Activated naive CD8-positive, alpha-beta T cell treated with anti-CD3 and anti-CD28 coated beads, Interleukin-2, amount 10 ng/mL, durations not matched to agents 7 days and 5 days (primary cell): ENCODE data around the gene IMPG1. TPM values are rescaled to one million over a fixed set of nuclear protein-coding genes. Genes with fewer than 3 reads are reported as not detected.

Experiments used
- ATAC-seq: fragments of 150-1000 bp; cut with Tn5 transposase; one replicate; pipeline ENCODE4 v1.10.0; 2021; ENCODE audit warnings: low read depth, moderate library complexity
- POLR2A ChIA-PET: fragments of 350-600 bp; sonication (Branson Sonifier 250); formaldehyde crosslinking; loops from one replicate; lab custom pipeline; 2021; ENCODE audit warnings: antibody characterized with exemption; lab: Charles Lee
- DNase-seq: peaks from one replicate; pipeline ENCODE4 v3.0.0; 2021
- H3K27ac Mint-ChIP-seq: one replicate; pipeline ENCODE4 v1.8.0; 2022; ENCODE audit warnings: mild to moderate bottlenecking, mixed read lengths
- H3K27me3 Mint-ChIP-seq: one replicate; pipeline ENCODE4 v1.8.0; 2022; ENCODE audit warnings: mild to moderate bottlenecking, moderate library complexity, mixed read lengths
- H3K36me3 Mint-ChIP-seq: one replicate; pipeline ENCODE4 v1.8.0; 2021; ENCODE audit warnings: mild to moderate bottlenecking, mixed read lengths
- H3K4me1 Mint-ChIP-seq: one replicate; pipeline ENCODE4 v1.8.0; 2021; ENCODE audit warnings: mixed read lengths
- H3K4me3 Mint-ChIP-seq: one replicate; pipeline ENCODE4 v1.8.0; 2022; ENCODE audit warnings: mild to moderate bottlenecking, moderate library complexity, mixed read lengths
- H3K9me3 Mint-ChIP-seq: one replicate; pipeline ENCODE4 v1.8.0; 2021; ENCODE audit warnings: mixed read lengths
- total RNA-seq, 2 experiments: library from RNA; stranded (reverse); gene quantifications; one replicate each; pipeline ENCODE4 v1.2.3, GENCODE V29; 2021

The IMPG1 gene, protein sequence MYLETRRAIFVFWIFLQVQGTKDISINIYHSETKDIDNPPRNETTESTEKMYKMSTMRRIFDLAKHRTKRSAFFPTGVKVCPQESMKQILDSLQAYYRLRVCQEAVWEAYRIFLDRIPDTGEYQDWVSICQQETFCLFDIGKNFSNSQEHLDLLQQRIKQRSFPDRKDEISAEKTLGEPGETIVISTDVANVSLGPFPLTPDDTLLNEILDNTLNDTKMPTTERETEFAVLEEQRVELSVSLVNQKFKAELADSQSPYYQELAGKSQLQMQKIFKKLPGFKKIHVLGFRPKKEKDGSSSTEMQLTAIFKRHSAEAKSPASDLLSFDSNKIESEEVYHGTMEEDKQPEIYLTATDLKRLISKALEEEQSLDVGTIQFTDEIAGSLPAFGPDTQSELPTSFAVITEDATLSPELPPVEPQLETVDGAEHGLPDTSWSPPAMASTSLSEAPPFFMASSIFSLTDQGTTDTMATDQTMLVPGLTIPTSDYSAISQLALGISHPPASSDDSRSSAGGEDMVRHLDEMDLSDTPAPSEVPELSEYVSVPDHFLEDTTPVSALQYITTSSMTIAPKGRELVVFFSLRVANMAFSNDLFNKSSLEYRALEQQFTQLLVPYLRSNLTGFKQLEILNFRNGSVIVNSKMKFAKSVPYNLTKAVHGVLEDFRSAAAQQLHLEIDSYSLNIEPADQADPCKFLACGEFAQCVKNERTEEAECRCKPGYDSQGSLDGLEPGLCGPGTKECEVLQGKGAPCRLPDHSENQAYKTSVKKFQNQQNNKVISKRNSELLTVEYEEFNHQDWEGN
- not detected for total RNA-seq

DNA sequence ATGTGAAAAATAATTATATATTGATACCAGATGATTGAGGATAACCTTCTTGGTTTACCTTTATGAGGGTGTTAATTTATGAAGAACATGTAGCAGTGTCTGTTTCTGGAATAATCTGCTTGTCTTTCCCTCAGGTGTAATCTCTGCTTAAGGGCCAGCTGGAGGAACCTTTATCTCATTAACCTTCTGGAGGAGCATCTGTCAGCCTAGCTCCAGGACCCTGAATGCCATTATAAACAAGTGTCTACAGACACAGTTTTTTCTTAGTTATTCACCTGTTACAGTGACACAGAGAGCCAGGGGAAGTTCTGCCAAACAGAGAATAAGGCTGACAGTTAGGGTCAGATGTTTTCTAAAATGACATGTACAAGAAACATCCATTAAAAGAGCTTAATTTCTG is at the start of gene IMPG1:
Gene IMPG1 (minus strand): TSS at position 101 of the 400 bp plus-strand sequence. CDS start 174 bp downstream, outside the sequence.
- no peak for ATAC-seq
- Mint-ChIP-seq H3K4me3 (no peak within 1 kb of the TSS), H3K9me3 (peaks cover 2% of the 10 kb centered on the region), H3K36me3 (no peaks in the 10 kb centered on the region), H3K4me1 (no peaks in the 10 kb centered on the region), H3K27me3 (no peaks in the 10 kb centered on the region), H3K27ac (no peak within 1 kb of the TSS)
- POLR2A ChIA-PET: no interaction called here
- DNase-seq: no peak

DNA sequence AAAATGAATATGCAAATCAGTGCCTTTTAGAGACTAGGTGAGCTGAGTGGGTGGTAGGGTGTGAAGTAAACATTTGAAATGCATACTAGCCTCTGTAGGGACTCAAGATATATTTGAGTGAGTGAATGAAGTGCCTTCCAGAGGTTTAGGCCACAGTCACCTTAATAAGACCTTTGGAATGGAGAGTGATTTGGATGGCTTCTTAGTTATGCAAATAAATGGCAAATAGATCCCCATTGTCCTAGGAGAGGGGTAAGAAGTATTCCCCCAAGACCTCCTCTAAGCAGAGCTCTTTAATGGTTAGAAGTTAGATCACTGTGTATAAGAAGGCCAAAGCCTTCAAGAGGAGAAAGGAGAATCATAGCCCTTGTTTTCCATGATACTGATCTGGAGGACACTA is 47.8 kb upstream of the IMPG1 start:
- POLR2A ChIA-PET: no interaction called here
- no peaks in the 10 kb centered on the region for H3K36me3 Mint-ChIP-seq
- no peak overlapping the region for H3K4me3 Mint-ChIP-seq
- H3K27me3 Mint-ChIP-seq: no peaks in the 10 kb centered on the region
- peaks cover 7% of the 10 kb centered on the region for H3K9me3 Mint-ChIP-seq
- DNase-seq (no peak), ATAC-seq (no peak)
- no peaks in the 10 kb centered on the region for H3K4me1 Mint-ChIP-seq
- no peak overlapping the region for H3K27ac Mint-ChIP-seq

DNA sequence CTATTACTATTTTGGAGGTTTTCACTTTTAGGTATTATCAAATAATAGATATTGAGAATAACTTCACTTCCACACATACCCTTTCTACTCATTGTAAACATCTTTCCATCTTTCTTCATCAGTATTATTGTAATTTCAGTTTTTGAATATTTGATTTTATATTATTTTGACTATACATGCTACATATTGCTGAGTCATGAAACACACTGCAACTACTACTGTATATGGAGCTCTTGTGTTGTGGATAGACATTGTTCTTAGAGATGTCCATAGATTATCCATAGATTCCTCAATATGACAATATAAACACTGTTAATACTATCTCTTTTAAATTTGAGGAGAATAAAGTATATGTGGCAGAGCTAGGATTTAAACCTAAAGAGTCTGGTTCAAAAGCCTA is 819 bp upstream of the IMPG1 start:
- no peak overlapping the region for H3K27ac Mint-ChIP-seq
- no peak for DNase-seq
- H3K9me3 Mint-ChIP-seq: peaks cover 2% of the 10 kb centered on the region
- no peaks in the 10 kb centered on the region for H3K27me3 Mint-ChIP-seq
- POLR2A ChIA-PET: no interaction called here
- H3K4me3 Mint-ChIP-seq: no peak overlapping the region
- no peak for ATAC-seq
- no peaks in the 10 kb centered on the region for H3K4me1 Mint-ChIP-seq
- H3K36me3 Mint-ChIP-seq: no peaks in the 10 kb centered on the region

DNA sequence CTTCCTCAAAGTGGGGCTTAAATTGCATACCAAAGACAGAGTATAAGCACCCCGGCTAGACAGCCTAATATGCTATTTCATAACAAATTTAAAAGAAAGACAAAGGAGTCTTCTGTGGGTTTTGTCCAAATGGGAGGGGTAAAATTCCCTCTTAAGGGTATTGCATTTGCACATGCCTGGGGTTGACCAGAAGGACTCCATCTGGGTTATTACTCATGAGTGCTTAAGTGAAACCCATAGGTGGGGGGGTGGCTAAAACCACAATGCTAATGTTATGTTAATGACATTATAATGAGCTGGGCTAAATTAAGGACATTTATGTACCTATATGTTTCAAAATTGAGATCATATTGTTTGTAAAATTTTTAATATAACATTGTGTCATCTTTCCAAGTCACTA is 15.0 kb downstream of the IMPG1 start:
- Mint-ChIP-seq H3K9me3 (no peaks in the 10 kb centered on the region), H3K27ac (no peak overlapping the region), H3K4me1 (no peaks in the 10 kb centered on the region), H3K27me3 (no peaks in the 10 kb centered on the region), H3K36me3 (no peaks in the 10 kb centered on the region), H3K4me3 (no peak overlapping the region)
- no peak for ATAC-seq
- POLR2A ChIA-PET: no interaction called here
- DNase-seq: no peak

DNA sequence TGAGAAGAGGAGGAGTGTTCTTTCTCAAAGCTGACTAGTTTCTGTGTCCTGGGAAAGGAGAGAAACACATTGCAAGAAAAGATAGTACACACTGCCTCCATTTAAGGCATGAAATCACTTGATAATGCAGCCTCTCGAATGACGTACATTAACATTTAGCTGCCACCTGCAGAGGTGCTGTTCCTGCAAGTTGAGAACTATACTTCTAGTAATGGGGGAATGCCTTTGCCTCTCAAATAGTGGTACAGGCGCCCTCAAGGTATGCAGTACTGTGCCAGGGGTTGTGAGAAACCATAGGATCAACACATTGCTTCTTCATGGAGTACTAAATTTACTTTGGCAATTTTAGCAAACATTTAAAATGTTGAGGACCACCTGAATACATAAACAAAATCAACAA is 20.1 kb downstream of the IMPG1 start:
- Mint-ChIP-seq H3K36me3 (no peaks in the 10 kb centered on the region), H3K9me3 (no peaks in the 10 kb centered on the region), H3K4me1 (no peaks in the 10 kb centered on the region), H3K27ac (no peak overlapping the region), H3K27me3 (no peaks in the 10 kb centered on the region), H3K4me3 (no peak overlapping the region)
- no peak for ATAC-seq
- no peak for DNase-seq
- POLR2A ChIA-PET: no interaction called here

DNA sequence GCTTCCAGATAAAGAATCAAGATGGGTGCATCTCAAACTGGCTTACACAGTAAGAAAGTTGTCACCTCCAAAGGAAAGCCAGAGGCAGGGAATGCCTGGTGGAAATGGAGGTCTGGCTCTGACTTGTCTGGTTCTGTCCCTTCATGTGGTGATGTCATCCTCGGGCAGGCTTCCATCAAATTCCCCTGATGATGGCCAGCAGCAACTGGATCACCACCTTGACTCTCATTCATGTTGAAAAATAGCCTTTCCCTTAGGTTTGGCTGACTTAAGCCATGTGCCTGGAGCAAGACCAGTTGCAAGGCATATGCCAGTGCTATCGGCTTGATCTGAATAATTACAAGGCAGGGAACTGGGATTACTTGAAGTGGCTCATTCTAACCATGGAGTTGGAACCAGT is 28.8 kb downstream of the IMPG1 start:
- no peaks in the 10 kb centered on the region for H3K9me3 Mint-ChIP-seq
- H3K27ac Mint-ChIP-seq: no peak overlapping the region
- no peaks in the 10 kb centered on the region for H3K36me3 Mint-ChIP-seq
- H3K27me3 Mint-ChIP-seq: no peaks in the 10 kb centered on the region
- H3K4me3 Mint-ChIP-seq: no peak overlapping the region
- POLR2A ChIA-PET: no interaction called here
- DNase-seq (no peak), ATAC-seq (no peak)
- no peaks in the 10 kb centered on the region for H3K4me1 Mint-ChIP-seq

- Mint-ChIP-seq H3K4me1 (no peaks in the 10 kb centered on the region), H3K27ac (no peak overlapping the region), H3K36me3 (no peaks in the 10 kb centered on the region), H3K4me3 (no peak overlapping the region), H3K27me3 (no peaks in the 10 kb centered on the region), H3K9me3 (peaks cover 1% of the 10 kb centered on the region)
- ATAC-seq: no peak
- POLR2A ChIA-PET: no interaction called here
- no peak for DNase-seq
Measured at GRCh38 chr6:76035713-76036112, 36.7 kb downstream of the IMPG1 start.

GRCh38 chr6:76026101-76026500 is 46.4 kb downstream of the IMPG1 start:
- POLR2A ChIA-PET: no interaction called here
- Mint-ChIP-seq H3K4me1 (no peaks in the 10 kb centered on the region), H3K4me3 (no peak overlapping the region), H3K9me3 (peaks cover 18% of the 10 kb centered on the region), H3K36me3 (no peaks in the 10 kb centered on the region), H3K27ac (no peak overlapping the region), H3K27me3 (peaks cover 3% of the 10 kb centered on the region)
- DNase-seq: no peak
- no peak for ATAC-seq

DNA sequence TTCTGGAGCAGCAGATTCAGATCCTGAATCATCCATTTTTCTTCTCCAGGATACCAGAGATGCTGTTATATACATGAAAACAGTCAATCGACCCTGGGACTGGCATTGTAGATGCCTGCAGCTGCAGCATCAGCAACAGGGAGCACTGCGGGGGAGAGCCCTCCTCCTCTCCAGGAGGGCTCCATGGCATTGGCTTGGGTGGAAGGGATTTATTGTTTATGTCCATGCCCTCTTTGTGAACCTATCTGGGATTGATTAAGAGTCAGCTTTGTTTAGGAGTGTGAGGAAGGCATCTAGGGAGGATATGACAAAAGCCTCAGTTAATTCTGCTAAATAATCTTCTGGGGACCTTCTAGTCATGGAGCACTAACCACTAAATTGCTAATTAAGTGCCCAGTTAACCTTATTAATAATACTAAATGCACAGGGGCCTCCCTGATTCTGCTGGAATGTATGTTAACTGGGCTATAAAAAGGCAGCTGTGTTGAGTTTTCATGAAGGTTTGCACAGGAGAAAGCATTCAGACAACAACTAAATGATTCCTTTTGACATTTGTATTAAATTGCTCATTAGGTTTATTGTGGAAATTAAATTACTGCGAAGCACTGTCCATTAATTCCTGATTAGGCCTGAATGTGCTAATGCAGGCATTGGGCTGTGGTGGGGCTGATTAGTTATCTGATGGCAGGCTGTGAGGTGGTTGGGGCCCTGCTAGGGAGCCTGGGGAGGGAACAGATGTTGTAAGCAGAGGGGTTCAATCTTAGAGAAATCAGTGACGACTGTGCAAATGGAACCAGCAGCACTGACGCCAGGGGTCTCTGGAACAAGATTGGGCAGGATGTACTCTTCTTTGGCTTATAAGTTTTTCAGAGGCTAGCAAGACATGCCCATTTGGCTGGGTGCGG is 57.6 kb downstream of the IMPG1 start:
- no peak for DNase-seq
- no peak for ATAC-seq
- POLR2A ChIA-PET: no interaction called here
- H3K36me3 Mint-ChIP-seq: no peaks in the 10 kb centered on the region
- no peaks in the 10 kb centered on the region for H3K4me1 Mint-ChIP-seq
- no peaks in the 10 kb centered on the region for H3K9me3 Mint-ChIP-seq
- no peak overlapping the region for H3K27ac Mint-ChIP-seq
- no peak overlapping the region for H3K4me3 Mint-ChIP-seq
- no peaks in the 10 kb centered on the region for H3K27me3 Mint-ChIP-seq

- Mint-ChIP-seq H3K27me3 (no peaks in the 10 kb centered on the region), H3K9me3 (no peaks in the 10 kb centered on the region), H3K4me1 (no peaks in the 10 kb centered on the region), H3K36me3 (no peaks in the 10 kb centered on the region), H3K4me3 (no peak overlapping the region), H3K27ac (no peak overlapping the region)
- POLR2A ChIA-PET: no interaction called here
- ATAC-seq (no peak), DNase-seq (no peak)
Measured at GRCh38 chr6:76004202-76004601, 68.3 kb downstream of the IMPG1 start.

- POLR2A ChIA-PET: no interaction called here
- Mint-ChIP-seq H3K27ac (no peak overlapping the region), H3K4me3 (no peak overlapping the region), H3K4me1 (no peaks in the 10 kb centered on the region), H3K9me3 (no peaks in the 10 kb centered on the region), H3K36me3 (no peaks in the 10 kb centered on the region), H3K27me3 (no peaks in the 10 kb centered on the region)
- DNase-seq (no peak), ATAC-seq (no peak)
Measured at GRCh38 chr6:76003686-76004085, 68.8 kb downstream of the IMPG1 start.

DNA sequence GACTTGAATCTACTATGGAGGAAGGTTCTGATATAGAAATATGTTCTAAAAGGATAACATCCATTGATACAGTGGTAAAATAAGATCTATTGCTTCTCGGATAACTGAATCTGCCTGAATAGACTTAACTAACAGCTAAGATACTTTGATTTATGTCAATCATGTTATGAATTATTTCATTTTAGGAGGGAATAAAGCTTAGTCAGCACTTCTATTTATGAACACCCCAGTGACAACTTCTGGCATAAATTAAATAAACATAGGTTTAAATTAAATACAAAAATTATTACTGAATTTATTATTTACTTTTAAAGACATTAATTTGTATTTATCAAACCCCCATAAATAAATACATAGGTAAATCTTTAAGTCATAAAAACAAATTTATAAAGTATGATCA is 69.3 kb downstream of the IMPG1 start:
- POLR2A ChIA-PET: no interaction called here
- Mint-ChIP-seq H3K9me3 (no peaks in the 10 kb centered on the region), H3K36me3 (no peaks in the 10 kb centered on the region), H3K4me3 (no peak overlapping the region), H3K27ac (no peak overlapping the region), H3K4me1 (no peaks in the 10 kb centered on the region), H3K27me3 (no peaks in the 10 kb centered on the region)
- DNase-seq (no peak), ATAC-seq (no peak)

- POLR2A ChIA-PET: no interaction called here
Measured at GRCh38 chr6:76000629-76001028, 71.8 kb downstream of the IMPG1 start.

More at GRCh38 chr6:76000629-76001028, 71.8 kb downstream of the IMPG1 start:
- Mint-ChIP-seq H3K27me3 (no peaks in the 10 kb centered on the region), H3K4me3 (no peak overlapping the region), H3K4me1 (no peaks in the 10 kb centered on the region), H3K36me3 (no peaks in the 10 kb centered on the region), H3K9me3 (no peaks in the 10 kb centered on the region), H3K27ac (no peak overlapping the region)
- no peak for DNase-seq
- ATAC-seq: no peak
